HG02970 (cell line): ENCODE data around the gene IMMP2L.
"Not testable (repeated sequence)": the region's sequence is repeated elsewhere in the genome, so short reads cannot be mapped to it uniquely, and the experiment has no call there.

ENCODE experiments used
- ATAC-seq: cut with Tn5 transposase; IDR thresholded peaks from one replicate; pipeline ENCODE4 v1.9.1; 2021; ENCODE audit warnings: mild to moderate bottlenecking, moderate library complexity, moderate number of reproducible peaks; ENCODE audit not compliant: unreplicated experiment, low FRiP score

IMMP2L gene

GRCh38 chr7:111092406-111093236 lies 469.7 kb downstream of the IMMP2L start:
- no peak for ATAC-seq

GRCh38 chr7:111091593-111092358 lies 470.5 kb downstream of the IMMP2L start:
- ATAC-seq = no peak

- no peak for ATAC-seq
Measured at GRCh38 chr7:111090846-111091245, 471.4 kb downstream of the IMMP2L start, which contains the start of gene LRRN3. Gene LRRN3, plus strand, starts transcription at chr7:111091127. Its CDS starts 31,646 bp downstream, at chr7:111122773.

- no peak for ATAC-seq
Measured at GRCh38 chr7:111089822-111090426, 472.4 kb downstream of the IMMP2L start.

GRCh38 chr7:111088328-111088727 lies 474.0 kb downstream of the IMMP2L start:
- ATAC-seq = no peak

- no peak for ATAC-seq
Measured at GRCh38 chr7:111086532-111086931, 475.8 kb downstream of the IMMP2L start.

GRCh38 chr7:111085356-111085755 lies 476.9 kb downstream of the IMMP2L start:
- ATAC-seq = no peak

- peak; percentile 100 for ATAC-seq
Measured at GRCh38 chr7:111083413-111083812, 478.9 kb downstream of the IMMP2L start.

- no peak for ATAC-seq
Measured at GRCh38 chr7:111082351-111082750, 479.9 kb downstream of the IMMP2L start.

- no peak for ATAC-seq
Measured at GRCh38 chr7:111081546-111082267, 480.6 kb downstream of the IMMP2L start.

GRCh38 chr7:111080495-111081105 lies 481.7 kb downstream of the IMMP2L start:
- no peak for ATAC-seq

GRCh38 chr7:111077001-111077400 lies 485.3 kb downstream of the IMMP2L start:
- ATAC-seq = no peak

- no peak for ATAC-seq
Measured at GRCh38 chr7:111076205-111076604, 486.1 kb downstream of the IMMP2L start.

- no peak for ATAC-seq
Measured at GRCh38 chr7:111075498-111075897, 486.8 kb downstream of the IMMP2L start.

GRCh38 chr7:111074748-111075146 lies 487.5 kb downstream of the IMMP2L start:
- ATAC-seq = no peak

- ATAC-seq = no peak
Measured at GRCh38 chr7:111074071-111074747, 488.1 kb downstream of the IMMP2L start.

GRCh38 chr7:111072658-111073057 lies 489.6 kb downstream of the IMMP2L start:
- not testable (repeated sequence) for ATAC-seq

GRCh38 chr7:111071556-111071955 lies 490.7 kb downstream of the IMMP2L start:
- no peak for ATAC-seq

GRCh38 chr7:111068618-111069017 lies 493.7 kb downstream of the IMMP2L start:
- no peak for ATAC-seq
